22Rv1 (cell line): Measurements from ENCODE around the gene EGFR.

ENCODE experiments used
- H3K27ac ChIP-seq: fragments of 450-650 bp; 2 replicates; pipeline ENCODE4 v1.5.1; 2017
- CTCF ChIP-seq: fragments of 450-650 bp; IDR thresholded peaks from 2 replicates; pipeline ENCODE4 v1.5.1; 2017; ENCODE audit warnings: mild to moderate bottlenecking
- ZFX ChIP-seq: fragments of 450-650 bp; IDR thresholded peaks from 2 replicates; pipeline ENCODE4 v1.6.1; 2017; ENCODE audit warnings: antibody characterized with exemption, borderline replicate concordance

The EGFR gene

GRCh38 chr7:55236476-55236875, 217.7 kb downstream of the EGFR start:
- H3K27ac ChIP-seq: no peak overlapping the region
- no peak for TF ChIP-seq CTCF

GRCh38 chr7:55237156-55237893, 218.5 kb downstream of the EGFR start:
- H3K27ac ChIP-seq: no peak overlapping the region
- TF ChIP-seq CTCF: no peak
- TF ChIP-seq ZFX: no peak

GRCh38 chr7:55239406-55239805, 220.6 kb downstream of the EGFR start:
- no peak overlapping the region for H3K27ac ChIP-seq
- TF ChIP-seq CTCF: no peak
- TF ChIP-seq ZFX: no peak

- no peak overlapping the region for H3K27ac ChIP-seq
- TF ChIP-seq ZFX (no peak), CTCF (no peak)
These were observed 221.8 kb downstream of the EGFR start for GRCh38 chr7:55240418-55241142.

GRCh38 chr7:55241958-55242357, 223.1 kb downstream of the EGFR start:
- H3K27ac ChIP-seq: no peak overlapping the region
- no peak for TF ChIP-seq CTCF
- no peak for TF ChIP-seq ZFX

- no peak for TF ChIP-seq CTCF
- no peak for TF ChIP-seq ZFX
- H3K27ac ChIP-seq: no peak overlapping the region
These were observed 223.8 kb downstream of the EGFR start for GRCh38 chr7:55242613-55243012.

- TF ChIP-seq ZFX (no peak), CTCF (no peak)
- no peak overlapping the region for H3K27ac ChIP-seq
These were observed 225.4 kb downstream of the EGFR start for GRCh38 chr7:55244006-55244745.
